GM06990 (cell line): ENCODE measurements around the gene CACNA1C.

Experiments
- DNase-seq: peaks from one replicate; pipeline ENCODE4 v3.0.0-alpha.2; 2011; ENCODE audit not compliant: insufficient read length; ENCODE audit errors: extremely low read depth
- H3K27me3 ChIP-seq: replicated peaks from 2 replicates; pipeline ENCODE4 v1.6.0; 2011; ENCODE audit warnings: low read length; ENCODE audit not compliant: control insufficient read depth, insufficient read depth
- H3K36me3 ChIP-seq: 2 replicates; pipeline ENCODE4 v1.5.1; 2011; ENCODE audit warnings: low read length; ENCODE audit not compliant: control insufficient read depth, insufficient read depth
- H3K4me3 ChIP-seq: replicated peaks from 2 replicates; pipeline ENCODE4 v1.5.1; 2011; ENCODE audit warnings: low read depth, mild to moderate bottlenecking, control low read depth, low read length
- TF ChIP-seq, protein P1 (sequence below): IDR thresholded peaks from 2 replicates; pipeline ENCODE4 v1.5.1; 2011; ENCODE audit warnings: low read length, control low read depth, mild to moderate bottlenecking, inconsistent platforms; ENCODE audit not compliant: insufficient read depth, poor library complexity, severe bottlenecking

The CACNA1C gene

DNA sequence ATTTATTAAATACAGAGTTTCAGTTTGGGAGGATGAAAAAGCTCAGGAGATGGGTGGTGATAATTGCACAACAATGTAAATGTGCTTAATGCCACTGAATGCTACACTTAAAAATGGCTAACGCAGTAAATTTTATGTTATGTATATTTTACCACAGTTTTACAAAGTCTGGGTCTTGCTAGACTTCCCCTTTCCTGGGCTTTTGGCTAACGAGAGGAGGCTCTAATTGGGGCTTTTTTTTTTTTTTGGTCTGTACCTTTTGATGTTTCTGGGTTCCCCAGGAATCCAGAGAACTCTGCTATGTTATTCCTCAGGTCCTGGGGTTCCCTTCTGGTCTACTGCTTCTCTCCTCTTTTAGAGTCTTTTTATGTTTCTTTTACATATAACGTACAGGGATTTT, 355.5 kb downstream of the CACNA1C start:
- TF ChIP-seq, protein P1, sequence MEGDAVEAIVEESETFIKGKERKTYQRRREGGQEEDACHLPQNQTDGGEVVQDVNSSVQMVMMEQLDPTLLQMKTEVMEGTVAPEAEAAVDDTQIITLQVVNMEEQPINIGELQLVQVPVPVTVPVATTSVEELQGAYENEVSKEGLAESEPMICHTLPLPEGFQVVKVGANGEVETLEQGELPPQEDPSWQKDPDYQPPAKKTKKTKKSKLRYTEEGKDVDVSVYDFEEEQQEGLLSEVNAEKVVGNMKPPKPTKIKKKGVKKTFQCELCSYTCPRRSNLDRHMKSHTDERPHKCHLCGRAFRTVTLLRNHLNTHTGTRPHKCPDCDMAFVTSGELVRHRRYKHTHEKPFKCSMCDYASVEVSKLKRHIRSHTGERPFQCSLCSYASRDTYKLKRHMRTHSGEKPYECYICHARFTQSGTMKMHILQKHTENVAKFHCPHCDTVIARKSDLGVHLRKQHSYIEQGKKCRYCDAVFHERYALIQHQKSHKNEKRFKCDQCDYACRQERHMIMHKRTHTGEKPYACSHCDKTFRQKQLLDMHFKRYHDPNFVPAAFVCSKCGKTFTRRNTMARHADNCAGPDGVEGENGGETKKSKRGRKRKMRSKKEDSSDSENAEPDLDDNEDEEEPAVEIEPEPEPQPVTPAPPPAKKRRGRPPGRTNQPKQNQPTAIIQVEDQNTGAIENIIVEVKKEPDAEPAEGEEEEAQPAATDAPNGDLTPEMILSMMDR, result no peak
- no peak for DNase-seq
- Histone ChIP-seq H3K27me3 (0 out of 2 replicates have a peak, but pooled peaks cover 1% of the 10 kb centered on the region), H3K4me3 (no peak overlapping the region), H3K36me3 (no peaks in the 10 kb centered on the region)

DNA sequence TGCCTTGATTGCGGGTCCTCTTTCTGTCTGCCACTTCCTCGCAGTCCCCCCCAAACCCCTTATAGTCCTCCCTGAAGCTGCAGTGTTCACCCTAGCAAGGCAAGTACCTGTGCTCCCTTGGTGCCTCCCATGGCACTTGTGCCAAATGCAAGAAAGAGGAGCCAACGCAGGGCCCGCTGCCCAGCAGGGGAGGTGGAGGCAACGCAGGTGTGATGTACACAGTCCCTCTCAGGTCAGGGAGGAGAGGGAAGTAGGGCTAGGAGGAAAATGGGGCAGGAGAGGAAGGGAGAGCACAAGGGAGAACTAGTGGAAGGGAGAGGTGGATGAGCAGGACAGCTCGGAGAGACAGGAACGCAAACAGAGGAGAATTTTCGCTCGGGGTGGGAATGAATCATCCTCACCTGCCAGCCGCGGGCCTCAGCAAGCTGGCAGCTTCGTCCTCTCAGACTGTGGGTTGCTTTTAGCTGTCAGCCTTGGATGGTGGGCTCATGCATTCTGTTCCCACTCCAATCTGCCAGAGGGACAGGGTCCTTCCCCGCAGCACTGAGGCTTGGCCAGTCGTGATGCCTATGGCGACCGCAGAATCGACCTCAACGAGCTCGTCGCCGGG, 357.0 kb downstream of the CACNA1C start:
- TF ChIP-seq, protein P1, result no peak
- Histone ChIP-seq H3K27me3 (0 out of 2 replicates have a peak, but pooled peaks cover 1% of the 10 kb centered on the region), H3K4me3 (no peak overlapping the region), H3K36me3 (no peaks in the 10 kb centered on the region)
- no peak for DNase-seq

DNA sequence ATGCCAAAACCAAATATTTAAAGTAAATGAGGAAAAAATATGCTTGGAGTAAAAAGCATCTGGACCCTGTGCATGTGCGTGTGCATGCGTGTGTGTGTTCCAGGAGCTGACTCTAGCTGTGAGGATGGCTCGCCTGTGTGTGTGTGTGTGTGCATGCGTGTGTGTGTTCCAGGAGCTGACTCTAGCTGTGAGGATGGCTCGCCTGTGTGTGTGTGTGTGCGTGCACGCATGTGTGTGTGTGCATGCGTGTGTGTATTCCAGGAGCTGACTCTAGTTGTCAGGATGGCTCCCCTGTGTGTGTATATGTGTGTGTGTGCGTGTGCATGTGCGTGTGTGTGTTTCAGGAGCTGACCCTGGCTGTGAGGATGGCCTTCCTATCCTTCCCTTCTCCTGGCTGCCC, 357.7 kb downstream of the CACNA1C start:
- no peak overlapping the region for H3K4me3 ChIP-seq
- no peaks in the 10 kb centered on the region for H3K36me3 ChIP-seq
- DNase-seq, result no peak
- TF ChIP-seq, protein P1, result no peak
- 0 out of 2 replicates have a peak, but pooled peaks cover 1% of the 10 kb centered on the region for H3K27me3 ChIP-seq

DNA sequence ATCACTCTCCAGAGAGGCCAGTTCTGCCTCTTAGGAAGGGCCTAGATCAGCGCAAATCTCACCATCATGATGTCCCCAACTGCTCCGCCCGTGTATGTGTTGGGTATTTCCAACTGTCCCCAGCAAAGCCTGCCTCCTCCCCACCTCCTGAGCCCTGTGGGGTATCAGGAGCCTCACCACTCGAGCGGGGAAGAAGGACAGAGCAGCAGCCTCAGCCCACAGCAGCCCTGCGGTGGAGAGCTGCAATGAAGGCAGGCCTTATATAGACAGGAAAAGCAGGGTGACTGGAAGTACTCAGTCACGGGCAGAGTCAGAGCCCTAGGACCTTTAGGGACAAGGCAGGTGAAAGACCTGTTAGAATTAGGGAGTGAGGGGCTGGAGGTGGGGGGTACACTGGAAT, 358.2 kb downstream of the CACNA1C start:
- H3K36me3 ChIP-seq, result no peaks in the 10 kb centered on the region
- no peak for DNase-seq
- peaks cover 1% of the 10 kb centered on the region; the same call in 1 of the 2 replicates for H3K27me3 ChIP-seq
- H3K4me3 ChIP-seq, result no peak overlapping the region
- TF ChIP-seq, protein P1, result no peak

DNA sequence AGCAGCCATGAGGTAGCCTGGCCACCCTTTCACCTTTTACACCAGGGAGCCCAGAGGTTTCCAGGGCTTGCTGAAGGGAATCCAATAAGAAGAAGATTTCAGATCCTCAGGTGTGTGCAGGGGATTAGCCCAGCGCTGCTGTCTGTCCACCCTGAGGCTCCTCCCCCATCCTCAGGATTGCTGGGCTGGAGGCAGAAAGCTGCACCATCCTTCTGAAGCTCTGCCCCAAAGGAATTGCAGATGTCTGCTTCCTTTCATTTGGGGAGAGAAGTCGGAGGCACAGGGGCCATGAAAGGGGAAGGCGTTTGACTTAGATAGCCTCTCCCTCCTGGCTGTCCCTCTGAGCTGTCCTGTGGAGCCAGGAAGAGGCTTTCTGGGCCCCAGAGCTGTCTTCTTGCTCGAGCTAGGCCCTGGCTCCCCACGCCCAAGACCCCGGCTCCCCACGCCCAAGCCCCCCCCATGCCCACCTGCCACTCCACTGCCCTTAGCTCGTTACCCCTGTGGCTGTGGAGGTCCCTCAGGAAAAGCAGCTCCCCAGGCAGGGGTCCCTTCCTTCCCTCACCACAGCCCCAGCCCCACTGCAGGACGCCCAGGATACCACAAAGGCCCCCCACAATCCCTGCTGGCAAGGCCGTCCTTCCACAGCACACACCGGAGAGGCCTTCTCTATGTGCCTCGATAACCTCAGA, 359.0 kb downstream of the CACNA1C start:
- DNase-seq, result no peak
- TF ChIP-seq, protein P1, result no peak
- peaks cover 1% of the 10 kb centered on the region; the same call in 1 of the 2 replicates for H3K27me3 ChIP-seq

More for the DNA sequence above, 359.0 kb downstream of the CACNA1C start:
- H3K4me3 ChIP-seq, result no peak overlapping the region
- no peaks in the 10 kb centered on the region for H3K36me3 ChIP-seq
